Measurements from ENCODE around the gene CATSPERE.

- TF ChIP-seq CTCF (IDR thresholded peaks at IDR 0.05) (peak; percentile 93), EZH2 (IDR thresholded peaks at IDR 0.05) (no peak)
These were observed 142.4 kb downstream of the CATSPERE start for GRCh38 chr1:244603498-244603897.

All from neural progenitor cell (in vitro differentiated cells).